Activated T-cell treated with anti-CD3 and anti-CD28 coated beads, Interleukin-2, amount 50 U/mL, for 48 hours (primary cell): ENCODE measurements around the gene XYLT1.

ENCODE experiments used
- DNase-seq, 2 experiments: peaks; one replicate each; pipeline ENCODE4 v3.0.0-alpha.2; 2020

XYLT1 gene

DNA sequence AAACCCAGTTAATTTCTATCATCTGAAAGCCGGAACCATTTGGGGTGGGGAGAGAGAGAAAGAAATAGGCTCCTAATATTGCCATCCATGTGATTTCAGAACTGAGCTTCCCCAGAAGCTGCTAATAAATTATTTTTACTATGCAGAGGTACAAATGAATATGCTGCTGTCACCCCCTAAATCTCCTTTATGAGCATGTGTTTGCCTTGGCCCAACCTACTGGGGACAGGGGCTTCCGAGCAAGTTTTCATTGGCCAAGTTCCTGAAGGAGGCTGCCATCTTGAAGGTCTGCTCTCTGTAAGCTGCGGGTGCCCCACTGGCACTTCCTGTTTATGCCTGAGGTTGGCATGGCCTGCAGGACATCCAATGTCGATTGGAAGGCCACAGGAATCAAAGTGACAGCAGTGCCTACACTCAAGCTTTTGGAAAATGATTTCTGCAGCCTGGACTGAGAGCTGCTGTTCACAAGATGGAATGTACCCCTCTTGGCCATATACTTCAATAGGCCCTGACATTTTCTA, 194.7 kb downstream of the XYLT1 start:
- no peak for DNase-seq

DNA sequence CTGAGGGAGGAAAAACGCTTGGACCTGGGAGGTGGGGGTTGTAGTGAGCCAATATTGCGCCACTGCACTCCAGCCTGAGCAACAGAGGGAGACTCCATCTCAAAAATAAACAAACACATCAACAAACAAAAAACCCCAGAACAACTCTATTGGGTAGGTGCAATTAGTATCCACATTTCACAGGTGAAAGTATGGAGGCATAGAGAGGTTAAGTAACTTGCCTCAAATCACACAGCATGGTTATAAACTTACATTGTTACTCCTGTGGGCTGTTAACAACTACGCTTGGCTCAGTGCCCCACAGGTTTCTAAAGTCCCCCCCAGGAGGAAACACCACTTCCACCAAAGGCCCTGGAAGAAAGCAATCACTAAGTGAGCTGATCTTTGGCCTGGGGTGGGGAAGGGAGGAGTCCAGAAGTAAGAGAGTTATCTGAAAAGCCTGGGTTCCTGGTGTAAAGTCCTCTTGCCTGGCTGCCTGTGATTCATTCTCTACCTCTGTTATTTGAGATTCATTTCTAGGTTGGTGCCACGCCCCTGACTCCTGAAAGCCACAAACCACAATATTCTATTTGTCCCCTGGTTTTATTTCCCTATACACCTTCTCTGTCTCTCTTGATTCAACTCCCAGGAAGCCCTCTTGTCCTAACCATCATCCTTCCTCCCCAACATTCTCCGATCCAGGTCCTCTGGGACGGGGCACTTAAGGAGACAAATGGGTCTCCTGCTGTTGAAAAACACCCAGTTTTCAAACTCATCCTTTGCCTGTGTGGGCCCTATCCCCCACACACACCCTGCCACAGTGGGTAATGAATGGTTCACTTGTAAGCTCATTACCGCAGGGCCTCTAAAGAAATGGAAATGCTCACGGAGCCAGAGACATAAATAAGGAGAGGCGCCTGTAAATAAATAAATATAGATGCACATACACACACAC, 195.4 kb downstream of the XYLT1 start:
- peak; percentile 25 to 28 for DNase-seq

DNA sequence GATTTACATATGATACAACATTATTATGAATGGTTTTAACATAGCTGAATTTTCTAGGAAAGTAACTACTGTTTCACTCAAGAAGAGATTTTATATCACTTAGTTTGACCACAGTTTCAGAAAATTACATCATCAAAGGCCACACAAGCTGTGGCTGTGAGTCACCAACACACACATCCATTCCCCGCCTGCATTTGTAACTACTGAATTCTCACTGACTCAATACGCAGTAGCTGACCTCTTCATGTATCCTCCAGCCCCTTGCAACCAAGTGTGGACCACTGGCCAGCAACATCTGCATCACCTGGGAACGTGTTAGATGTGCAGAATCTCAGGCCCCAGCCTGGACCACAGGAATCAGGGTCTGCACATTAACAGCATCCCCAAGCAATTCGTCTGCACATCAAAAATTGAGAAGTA, 197.6 kb downstream of the XYLT1 start:
- peak; percentile 48 to 62 for DNase-seq

DNA sequence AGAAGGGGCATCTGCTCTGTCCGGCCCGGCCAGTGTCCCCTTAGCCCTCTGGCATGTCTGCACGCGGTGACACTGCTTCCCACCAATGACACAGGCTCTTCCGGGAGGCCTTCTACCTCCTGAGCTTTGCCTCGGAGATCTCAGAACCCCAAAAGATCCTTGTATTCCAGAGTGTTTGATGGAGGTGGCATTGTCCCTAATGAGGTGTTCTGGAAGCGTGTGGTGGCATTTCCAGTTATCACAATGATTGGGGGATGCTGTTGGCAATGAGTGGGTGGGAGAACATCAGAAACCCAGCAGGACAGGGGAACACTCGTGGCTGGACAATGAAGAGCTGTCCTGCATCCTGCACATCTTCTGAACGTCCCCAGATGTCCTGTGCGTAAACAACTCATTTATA, 198.0 kb downstream of the XYLT1 start:
- peak; percentile 20 to 21 for DNase-seq

DNA sequence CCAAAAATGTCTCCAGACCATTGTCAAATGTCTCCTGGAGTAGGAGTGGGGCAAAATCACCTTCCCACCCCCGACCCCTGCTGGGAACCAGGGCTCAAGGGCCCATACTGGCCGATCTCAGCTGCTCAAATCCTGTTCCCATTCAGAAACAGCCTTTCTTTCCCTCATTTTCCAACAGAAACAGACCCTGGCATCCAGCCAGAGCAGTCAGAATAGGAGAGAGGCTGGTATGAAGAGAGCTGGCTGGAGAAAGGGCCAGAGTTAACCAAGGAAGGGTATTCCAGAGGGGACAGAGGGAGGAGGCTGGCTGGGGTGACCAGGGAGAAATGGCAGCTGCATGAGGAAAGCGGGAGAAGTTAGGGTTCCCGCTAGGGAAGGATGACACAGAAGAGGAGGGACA, 199.1 kb downstream of the XYLT1 start:
- DNase-seq: no peak

DNA sequence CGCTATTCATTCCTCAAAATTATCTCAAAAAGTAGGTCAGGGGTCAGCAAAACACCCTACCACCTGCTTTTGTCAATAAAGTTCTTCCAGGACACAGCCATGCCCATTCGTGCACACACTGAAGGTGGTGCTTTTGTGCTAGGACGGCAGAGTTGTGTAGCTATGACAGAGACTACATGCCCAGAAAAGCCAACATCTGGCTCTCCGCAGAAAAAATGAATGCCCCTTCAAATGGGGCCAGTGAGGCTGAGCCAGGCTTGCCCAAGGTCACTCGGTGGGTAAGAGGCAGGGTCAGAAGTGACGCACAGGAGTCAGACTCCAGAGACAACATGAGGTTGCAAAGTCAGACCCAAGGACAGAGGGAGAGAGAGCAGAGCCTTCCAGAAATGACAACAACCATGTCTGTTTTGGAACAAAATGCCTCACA, 200.1 kb downstream of the XYLT1 start:
- DNase-seq: no peak

DNA sequence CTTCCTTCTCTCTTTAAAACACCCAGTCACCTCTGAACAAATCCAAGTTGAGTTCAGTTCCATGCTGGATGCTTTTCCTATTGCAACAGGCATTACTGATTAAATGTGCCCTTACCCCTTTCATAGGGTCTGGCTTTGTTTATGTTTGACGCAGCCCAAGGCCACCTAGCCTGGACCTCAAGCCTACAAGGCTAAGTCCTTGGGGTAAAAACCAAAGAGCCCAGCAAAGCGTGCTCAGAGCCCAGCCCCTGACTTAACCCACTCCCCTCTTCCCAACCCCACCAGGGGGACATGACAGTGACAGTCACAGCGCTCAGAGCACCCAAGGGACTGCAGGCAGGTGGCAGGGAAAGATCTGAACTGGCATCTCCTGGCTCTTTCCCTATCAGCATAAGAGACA, 200.6 kb downstream of the XYLT1 start:
- DNase-seq: no peak

DNA sequence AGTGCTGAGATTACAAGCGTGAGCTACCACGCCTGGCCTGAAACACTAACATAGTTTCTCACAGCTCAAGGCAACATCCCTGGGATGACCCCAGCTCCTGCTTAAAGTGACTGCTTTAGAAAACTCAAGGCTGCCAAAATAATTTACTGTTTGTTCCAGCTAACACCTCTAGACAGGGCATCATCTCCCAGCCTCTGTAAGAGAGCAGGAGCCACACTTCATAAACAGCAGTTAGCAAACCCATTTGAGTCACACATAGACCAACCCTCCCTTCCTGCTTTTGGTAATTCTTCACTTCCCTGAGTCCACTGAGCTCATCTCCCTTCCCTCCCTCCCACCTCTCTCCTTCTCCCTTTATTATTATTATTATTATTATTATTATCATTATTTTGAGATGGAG, 201.3 kb downstream of the XYLT1 start:
- DNase-seq: no peak

DNA sequence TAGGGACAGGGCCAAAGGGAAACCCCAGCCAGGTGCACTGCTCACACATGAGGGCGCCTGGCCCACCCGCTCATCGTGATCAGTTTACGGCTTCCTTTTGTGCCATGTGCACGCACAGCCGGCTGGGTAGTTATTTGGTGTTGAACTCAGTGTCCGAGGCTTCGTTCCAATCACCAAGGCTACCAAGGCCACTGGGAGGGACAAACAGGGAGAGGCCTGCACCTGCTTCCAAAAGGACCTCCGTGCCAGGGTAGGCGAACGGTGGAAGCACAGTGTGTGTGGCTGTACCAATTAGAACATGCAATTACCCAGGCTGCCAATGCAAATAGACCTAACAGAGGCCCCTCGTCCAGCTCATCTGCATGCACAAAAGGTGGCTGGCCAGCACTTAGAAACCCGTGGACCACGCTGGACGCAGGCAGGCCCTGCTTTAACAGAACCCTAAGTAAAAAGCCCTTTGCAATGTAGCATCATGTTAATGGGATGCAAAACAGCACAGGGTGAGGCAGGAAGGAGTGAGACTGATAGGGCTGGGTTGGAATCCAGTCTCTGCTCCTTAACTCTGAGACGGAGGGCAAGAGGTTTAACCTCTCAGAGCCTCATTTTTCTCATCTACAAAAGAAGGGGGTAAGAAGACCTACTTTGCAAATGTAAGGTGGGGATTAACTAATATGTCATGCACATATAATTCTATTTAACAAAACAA, 204.0 kb downstream of the XYLT1 start:
- DNase-seq: no peak

DNA sequence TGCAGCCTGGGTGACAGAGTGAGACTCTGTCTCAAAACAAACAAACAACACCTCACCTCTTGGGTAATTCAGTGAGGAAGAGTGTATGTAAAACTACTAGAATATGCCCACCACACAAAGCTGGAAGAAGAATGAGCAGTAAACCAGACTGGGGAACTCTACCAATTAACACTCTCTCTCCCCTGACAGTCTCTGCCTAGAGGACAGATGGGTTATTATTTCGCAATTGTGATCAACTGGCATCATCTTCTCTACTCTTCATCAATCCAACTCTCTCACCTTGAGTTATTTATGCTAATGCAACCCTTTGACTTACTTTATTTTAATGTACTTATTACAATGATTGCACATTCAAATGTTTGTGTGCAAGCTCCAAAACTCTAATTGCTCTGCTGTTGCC, 205.6 kb downstream of the XYLT1 start:
- no peak for DNase-seq

DNA sequence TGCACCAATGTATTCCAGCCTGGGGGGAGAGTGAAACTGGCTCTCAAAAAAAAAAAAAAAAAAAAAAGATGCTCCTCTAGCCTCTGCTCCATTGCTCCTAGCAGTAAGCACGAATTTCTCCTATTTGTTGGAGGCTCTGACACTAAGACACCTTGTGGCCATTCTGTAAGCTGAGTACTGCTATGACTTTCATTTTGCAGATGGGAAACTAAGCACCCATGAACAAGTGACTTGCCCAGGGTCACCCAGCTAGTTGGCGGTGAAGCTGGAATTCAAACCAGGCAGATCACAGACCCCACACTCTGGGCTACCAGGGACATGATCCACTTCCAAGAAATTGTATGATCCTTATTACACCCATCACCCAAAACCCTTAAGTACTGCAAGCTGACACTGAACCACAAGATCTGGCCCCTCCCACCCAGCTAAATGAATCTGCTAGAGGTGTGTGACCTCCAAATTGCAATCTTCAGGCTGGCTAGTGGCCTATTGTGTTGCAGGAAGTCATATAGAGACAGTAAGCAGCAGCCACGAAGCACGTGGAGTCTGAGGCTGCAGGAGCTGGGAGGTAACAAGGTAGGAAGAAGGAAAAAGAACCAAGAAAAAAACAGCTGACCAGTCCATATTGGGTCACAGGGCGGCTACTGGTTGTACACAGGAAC, 209.4 kb downstream of the XYLT1 start:
- peak in 1 of 2 experiments; percentile 22 for DNase-seq

DNA sequence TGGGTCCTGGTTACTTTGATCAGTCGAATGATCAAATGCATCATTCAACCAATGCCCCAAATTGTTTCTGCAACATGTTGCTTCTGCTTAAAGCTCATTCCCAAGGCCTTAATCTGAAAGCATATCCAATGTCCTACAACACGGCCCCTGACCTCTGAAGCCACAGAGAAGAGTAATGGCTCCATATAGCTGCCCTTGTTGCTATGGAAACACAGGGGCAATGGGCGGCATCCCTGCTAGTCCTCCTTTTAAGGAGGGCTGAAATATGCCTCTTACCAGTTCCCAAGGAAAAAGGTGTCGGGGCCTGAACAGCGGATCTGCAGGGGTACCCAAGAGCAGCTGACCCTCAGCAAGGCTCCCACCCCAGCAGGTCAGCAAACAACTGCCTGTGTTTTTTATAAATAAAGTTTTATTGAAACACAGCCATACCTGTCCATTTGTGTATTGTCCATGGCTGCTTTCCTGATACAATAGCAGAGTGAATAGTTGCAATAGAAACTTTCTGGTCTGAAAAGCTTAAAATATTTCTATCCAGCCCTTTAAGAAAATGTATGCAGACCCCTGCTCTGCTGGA, 210.4 kb downstream of the XYLT1 start:
- no peak for DNase-seq

DNA sequence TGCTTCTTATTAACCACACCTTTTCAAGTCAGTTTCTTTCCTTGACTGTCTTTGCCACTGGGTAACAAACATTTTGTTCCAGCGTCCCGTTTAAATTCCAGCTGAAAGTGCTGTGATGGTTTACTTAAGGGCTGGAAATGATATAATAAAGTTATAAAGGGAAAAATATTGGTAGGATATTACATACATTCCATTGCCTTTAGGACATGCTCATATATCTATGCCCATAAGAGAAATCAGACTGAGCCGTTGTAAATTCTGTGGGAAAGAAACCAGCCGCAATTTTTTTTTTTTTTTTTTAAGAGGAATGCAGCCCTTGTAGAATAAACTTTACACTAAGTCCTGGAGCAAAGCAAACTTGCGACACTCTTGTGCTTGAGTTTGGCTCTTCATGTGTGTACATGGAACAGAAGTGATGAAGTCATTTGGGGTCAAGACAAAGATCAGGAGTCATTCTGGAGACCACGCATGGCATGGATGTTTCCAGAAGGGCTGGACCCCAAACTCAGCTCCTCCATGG, 210.9 kb downstream of the XYLT1 start:
- no peak for DNase-seq

DNA sequence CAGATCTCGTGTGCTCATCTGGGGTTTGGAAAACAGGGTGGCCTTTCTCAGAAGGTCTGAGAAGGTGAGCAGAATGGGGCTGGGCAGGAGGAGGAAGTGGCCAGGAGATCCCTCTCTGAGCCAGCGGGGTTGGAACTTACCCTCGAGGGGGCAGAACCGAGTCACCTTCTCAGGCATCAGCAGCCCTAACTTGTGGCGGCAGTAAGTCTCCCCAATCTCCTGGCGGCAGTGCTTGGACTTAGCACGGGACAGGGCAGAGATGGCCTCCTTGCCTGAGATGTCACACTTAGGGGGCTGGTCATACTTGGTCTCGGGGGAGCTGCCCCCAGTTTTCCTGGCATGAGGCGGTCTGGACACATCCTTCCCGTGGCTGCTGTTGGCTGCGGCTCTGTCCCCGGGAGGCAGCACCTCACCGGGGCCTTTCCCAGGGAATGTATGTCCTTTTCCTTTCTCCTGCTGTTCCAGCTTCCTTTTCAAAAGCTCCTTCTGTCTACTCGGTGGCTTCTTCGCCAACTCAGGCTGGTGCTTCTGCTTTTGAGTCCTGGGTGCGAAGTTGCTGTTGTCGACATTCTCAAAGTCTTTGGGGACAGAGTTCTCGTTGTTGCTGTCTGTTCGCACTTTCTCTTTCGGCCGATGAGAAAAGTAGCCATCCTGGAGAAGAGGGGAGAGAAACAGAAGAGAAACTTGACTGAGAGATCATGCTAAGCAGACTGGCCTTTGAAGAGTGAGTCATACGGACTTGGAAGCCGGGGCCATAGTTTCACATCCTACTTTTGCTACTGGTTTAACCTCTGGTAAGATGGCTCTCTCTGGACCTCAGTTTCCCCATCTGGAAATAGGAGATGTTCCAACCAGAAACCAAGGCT, 211.7 kb downstream of the XYLT1 start:
- peak in 1 of 2 experiments; percentile 22 for DNase-seq

DNA sequence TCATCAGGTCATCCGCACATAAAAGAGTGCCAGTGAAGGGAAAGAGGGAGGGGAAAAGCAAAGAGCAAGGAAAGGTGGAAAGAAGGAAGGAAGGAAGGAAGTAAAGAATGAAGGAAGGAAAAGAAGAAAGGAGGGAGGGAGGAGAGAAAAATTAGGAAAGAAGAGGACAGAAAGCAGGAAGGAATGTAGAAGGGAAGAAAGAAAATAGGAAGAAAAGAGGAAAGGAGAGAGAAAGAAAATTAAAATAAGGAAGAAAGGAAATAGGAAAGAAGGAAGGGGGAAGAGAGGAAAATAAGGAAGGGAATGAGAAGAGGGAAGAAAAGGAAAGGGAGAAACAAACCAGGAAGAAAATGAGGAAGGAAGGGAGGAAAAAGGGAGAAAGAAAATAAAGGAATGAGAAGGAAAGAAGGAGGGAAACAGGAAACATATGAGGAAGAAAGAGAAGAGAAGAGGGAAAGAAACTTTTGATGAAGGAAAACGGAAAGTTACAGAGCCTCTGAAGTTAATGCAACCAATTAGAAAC, 212.6 kb downstream of the XYLT1 start:
- no peak for DNase-seq

DNA sequence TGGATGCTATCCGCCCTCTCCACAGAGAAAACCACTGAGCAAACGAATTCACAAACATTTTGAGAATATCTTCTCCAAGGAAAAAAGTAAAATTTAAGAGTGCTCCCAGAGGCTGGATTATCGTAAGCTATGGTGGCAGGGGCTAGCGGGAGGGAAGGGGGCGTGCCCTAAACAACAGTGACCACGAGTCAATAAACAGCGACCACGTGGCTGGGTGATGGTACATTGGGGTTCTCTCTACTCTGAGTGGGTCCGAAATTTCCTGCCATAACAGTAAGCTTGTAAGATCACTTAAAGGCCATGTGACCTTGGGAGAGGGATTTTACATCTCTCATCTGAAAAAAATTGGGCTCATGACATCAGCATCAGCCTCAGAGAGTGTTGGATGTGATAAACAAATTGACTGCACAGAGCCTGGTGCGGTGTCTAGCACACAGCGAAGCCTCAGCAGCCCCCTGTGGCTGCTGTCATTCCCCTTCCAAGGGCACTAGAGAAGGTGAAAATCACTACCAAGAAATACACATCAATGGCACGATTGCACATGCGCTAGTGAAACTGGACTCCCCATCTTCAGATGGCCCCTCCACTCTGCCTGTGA, 213.2 kb downstream of the XYLT1 start:
- no peak for DNase-seq

DNA sequence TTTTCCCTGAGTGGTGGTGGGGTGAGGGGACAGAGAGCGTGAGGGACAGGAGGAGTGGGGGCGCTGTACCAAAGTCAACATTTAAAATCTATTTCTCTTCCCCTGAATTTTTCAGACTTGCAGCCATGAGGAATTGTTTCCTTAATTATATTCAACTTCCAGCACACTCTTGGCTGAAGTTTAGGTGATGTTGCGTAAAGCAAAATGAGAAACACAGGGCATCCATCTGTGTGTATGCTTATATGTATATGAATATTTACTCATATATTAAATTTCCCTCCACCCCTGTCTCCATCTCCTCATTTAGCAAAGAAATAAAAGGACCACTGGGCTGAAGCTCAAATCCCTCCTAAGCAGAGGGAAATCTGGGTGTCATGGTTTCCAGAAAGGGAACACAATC, 218.1 kb downstream of the XYLT1 start:
- no peak for DNase-seq

DNA sequence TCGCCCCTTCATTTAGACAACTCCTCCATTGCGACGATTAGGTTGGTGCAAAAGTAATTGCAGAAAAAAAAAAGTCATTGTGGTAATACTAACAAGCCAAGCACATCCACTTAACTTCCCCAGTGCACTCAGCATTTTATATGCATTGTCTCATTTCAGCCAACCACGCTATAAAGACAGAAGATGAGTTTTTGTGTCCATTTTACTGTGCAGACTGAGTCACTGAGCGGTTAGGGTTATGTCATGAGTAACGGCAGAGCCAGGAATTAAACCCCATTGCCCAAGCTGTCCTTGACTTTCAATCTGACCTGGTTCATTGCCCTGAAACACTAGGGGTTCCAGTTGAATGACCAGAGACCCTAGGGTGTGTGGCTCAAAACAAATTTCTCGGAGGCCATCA, 218.7 kb downstream of the XYLT1 start:
- no peak for DNase-seq

DNA sequence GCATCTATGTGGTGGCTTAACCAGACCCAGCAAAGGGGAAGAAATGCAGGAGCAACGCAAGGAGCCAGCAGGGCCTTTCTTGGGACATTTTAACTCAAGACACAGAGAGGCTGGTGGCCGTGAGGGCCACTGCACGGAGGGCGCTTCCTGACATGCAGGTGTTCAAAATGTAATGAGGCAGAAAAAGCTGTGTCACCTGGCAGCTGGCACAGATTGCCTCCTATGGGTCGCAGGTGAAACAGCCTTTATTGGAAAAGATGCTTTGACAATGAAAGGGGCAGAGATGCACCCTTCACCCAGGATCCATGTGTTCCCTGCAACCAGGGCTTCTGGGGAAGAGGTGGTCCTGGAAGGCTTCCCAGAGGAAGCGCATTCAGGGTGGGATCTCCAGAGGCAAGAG, 219.3 kb downstream of the XYLT1 start:
- DNase-seq: no peak

DNA sequence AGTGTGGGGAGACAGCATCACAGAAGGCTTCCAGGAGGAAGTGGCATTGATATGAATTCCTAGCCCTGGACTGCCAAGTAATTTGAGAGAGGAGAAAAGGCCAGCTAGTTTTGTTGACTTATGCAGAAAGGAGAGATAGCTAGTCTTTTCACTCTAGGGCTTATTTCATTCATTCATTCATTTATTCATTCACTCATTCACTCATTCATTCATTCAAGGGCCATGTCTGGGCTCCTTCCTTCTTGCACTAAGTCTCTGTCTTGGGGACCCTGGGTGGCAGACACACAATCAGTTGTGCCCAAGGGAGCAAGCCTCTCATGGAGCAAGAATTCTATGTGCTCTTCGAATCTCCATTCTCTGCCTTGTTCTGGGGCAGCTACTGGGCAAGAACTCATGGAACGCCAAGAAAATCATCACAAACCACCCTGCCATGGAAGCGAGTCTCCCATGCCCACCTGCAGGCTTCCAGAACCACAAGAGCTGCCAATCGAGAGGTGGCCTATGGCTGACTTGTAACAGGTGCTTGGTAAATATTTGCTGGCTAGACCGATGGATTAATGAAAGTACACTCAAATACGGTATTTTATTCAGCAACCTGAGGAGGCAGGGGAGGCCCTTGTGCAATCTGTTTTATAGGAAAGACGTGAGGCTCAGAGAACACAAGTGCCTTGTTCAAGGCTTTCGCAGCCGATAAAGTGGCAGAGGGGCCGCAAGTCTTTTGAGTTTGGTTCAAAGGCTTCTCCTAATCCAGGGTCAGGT, 223.6 kb downstream of the XYLT1 start:
- no peak for DNase-seq
